Measurements from ENCODE around the gene ZNF816.
"Not testable (repeated sequence)": the region's sequence is repeated elsewhere in the genome, so short reads cannot be mapped to it uniquely, and the experiment has no call there.

The ZNF816 gene

DNA sequence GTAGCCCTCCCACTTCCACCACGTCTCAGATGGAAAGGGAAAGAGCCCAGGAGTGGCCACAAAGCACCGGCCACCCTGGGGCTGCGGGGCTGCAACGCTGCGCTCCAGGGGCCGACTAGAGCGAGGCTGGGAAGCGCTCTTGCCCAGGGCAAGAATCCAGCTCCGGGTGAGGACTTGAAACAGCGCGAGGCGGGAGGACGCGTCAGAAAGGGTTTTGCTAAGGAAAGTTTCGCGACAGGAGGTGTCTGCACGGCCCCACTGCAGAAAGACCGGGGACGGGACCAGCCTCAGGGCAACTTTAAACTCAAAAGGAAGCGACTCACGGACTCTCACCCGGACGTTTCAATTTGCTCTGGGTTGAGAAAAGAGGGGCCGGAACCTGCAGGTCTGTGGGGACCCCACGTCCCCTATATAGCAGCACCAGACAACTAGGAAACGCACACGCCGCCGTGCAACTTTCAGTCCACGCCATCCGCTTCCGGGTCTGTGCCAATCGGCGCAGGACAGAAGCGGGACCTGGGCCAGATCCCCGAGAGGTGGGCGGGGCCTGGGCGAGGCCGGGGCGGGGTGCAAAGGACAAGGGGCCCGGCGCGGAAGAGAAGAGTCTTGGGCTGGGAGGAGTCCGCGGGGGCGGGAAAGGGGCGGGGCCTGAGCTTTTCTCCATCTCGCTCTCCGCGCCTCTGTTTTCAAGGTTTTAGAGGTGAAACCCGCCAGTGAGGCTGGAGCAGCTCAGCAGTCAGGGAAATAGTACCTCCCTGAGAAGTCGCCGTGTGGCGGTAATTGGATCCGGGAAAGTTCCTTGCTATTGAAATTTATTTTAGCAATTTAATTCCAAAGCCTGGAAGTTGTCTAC, at the start of gene ZNF816:
Gene ZNF816 (minus strand): TSS at position 488 of the 853 bp plus-strand sequence. CDS start 6,792 bp downstream, outside the sequence.
- DNase-seq, result peak; percentile 100

DNA sequence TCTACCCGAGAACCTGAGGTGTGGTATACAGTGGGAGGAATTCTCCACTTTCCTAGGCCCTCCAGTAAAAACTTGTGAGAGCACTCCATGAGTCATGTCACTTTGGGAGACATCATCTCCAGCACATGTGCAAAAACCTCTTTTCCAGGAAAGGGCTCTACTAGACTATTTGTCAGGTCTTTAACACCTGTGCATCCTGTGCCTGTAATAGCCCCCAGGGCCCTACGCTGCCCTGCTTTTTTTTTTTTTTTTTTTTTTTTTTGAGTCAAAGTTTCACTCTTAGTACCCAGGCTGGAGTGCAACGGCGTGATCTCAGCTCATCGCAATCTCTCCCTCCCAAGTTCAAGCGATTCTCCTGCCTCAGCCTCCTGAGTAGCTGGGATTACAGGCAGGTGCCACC, 49.3 kb upstream of the ZNF816 start:
- DNase-seq, result no peak

DNA sequence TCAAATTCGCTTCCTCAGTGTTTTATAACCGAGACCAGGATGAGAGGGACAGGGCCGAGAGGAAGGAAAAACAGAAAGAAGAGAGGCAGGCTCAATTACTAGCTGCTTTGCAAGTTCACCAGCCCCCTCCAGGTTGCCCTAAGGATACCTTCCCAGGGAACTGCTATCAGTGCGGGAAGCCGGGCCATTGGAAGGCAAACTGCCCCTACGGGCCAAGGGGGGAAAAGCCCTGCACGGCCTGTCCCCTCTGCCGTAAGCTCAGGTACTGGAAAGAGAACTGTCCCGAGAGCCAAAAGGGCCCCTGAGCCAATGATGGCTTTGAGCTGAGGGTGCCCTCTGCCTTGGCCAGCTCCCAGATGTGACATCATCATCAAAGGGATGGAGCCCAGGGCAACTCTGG, 47.8 kb upstream of the ZNF816 start:
- DNase-seq, result no peak

DNA sequence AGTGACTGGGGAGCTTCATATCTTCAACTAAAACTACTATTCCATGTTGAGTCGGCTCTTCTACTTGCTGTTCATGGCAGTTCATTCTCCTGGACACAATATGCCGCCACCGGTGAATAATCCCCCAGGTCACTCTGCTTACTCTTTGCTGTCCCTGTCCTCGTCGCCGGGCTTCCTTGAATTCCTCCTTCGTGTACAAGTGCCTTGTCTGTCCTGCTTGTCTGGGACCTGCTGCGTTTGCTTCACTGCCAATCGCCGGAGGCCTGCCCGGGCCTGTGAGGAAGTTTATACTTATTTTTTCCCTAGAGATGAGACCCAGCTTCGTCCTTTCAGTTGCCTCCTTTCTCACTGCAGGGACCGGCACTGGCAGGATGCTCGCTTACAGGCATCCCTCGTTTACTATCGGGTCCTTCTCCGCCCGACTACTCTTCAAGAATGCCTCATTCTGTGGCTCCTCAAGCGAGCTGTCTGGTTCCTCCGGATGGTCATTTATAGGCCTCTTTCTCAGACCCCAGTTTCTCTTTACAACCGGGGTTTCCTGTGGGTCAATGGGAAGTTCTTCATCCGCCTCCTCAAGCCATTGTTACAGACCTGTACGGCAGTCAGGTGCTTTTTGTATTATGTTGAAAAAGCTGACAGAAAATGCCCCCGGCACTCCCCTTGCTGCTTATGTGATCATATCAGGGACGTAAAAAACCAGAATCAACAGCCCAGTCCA, 45.5 kb upstream of the ZNF816 start:
- DNase-seq, result no peak

DNA sequence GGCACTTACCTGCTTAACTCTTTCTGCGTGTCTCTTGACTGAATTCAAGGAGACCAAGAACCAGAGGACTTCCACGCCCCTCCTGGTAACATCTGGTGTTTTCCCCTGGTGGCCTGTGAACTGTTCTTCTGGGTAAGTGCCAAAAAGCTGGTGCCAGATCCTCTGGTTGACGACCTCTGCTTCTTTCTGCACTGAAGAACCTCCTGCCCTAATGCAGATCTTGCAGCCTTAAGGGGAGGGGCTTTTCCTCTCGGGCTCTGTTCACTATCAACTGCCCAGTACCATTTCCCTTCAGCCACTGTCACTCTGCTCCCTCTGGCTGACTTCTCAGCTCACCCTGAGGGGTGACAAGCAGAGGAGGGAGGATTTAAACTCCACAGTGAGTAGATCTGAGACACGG, 44.9 kb upstream of the ZNF816 start:
- no peak for DNase-seq

DNA sequence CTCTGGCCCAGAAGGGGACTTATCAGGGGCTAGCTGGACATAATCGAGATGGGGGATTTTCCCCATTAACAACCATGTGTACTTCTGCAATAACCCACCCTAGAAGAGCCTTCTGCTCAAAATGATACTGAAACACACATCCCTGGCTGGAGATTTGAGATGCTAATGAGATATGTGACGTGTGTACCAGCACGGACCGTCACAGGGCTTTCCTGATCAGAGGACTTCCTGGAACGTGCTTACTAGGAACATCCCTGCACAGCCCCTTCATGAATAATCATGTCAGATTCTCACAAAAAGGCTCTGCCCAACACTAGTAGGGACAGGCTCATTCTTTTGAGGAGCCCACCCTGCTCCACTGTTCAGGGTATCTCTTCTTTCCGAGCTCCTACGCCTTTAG, 44.5 kb upstream of the ZNF816 start:
- DNase-seq, result no peak

DNA sequence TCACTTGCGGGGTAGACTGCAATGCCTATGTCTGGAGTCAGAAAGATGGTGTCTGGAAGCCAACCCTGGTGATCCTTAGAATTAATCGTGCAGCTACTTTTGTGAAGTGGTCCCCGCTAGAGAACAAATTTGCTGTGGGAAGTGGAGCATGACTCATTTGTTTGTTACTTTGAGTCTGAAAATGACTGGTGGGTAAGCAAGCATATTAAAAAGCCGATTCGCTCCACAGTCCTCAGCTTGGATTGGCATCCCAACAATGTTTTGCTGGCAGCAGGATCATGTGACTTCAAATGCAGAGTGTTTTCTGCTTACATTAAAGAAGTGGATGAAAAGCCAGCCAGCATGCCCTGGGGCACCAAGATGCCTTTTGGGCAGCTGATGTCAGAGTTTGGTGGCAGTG, 41.6 kb upstream of the ZNF816 start:
- no peak for DNase-seq

DNA sequence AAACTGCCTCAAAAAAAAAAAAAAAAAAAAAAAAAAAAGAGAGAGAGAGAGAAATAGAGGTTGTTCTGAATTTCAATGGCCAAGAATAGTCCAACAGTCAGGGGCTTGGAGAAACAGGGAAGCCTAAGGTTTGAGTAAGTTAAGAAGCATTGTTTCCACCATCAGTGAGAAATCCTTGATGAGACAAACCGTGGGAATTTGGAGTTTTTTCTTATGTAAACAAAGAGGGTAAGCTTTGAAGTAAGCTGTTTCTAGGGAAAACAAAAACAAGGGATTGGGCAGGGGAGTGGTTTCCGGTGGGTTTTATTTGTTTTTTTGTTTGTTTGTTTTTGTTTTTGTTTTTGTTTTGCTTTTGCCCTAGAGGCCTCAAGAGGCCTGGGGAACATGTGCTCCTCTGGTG, 39.8 kb upstream of the ZNF816 start:
- DNase-seq, result no peak

DNA sequence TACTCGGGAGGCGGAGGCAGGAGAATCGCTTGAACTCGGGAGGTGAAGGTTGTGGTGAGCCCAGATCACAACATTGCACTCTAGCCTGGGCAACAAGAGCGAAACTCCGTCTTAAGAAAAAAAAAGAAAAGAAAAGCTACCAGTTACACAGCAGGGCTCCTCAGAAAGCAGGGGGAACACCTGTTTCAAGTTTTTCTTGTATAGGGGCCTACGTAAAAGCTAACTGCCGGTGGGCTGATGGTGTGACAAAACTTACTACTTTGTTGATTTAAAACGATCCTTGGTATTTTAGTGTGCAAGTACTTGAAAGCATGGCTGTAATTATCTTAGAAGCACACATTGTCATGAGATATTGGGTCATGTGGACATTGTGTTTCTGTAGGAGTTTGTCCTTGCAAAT, 35.3 kb upstream of the ZNF816 start:
- DNase-seq, result no peak

DNA sequence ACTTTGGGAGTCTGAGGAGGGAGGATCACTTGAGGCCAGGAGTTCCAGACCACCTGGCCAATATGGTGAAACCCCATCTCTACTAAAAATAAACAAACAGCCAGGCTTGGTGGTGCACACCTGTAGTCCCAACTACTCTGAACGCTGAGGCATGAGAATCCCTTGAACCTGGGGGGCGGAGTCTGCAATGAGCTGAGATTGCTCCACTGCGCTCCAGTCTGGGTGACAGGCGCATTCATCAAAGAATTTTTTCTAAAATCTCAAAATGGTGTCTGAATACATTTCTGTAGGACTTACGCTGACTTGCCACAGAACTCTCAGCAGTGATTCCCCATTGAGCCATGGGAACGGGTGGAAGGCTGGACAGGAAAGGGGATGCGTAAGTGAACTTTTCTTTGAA, 33.0 kb upstream of the ZNF816 start:
- no peak for DNase-seq

DNA sequence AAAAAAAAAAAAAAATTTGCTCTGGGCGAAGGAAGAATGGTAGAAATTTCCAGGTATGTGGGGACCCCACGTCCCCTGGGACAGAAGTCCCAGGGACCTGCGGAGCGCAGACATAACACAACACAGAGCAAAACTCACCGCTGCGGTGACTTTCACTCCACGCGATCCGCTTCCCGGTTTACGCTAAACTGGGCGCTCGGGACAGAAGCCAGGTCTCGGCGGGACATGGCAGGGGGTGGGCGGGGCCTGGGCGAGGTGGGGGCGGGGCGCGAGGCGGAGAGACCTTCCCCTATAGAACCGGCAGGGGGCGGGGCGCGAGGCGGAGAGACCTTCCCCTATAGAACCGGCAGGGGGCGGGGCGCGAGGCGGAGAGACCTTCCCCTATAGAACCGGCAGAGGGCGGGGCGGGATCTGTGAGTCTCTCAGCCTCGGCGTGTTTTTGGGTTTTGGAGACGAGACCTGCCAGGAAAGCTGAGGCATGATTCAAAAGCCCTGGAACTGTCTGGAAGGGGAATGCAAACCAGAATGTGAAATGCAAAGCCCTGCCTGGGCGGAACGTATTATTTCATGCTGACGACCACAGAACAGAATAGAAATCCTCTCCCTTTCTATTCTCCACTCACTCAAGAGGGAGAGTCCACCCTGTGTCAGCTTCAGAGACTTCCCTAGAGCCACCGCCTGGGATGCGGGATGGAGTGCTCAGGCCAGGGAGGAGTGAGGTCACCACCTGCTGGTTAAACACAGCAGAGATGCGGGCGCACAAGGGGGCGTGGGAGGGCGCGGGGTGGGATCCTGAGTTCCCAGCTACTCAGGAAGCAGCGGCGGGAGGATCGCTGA, 30.9 kb upstream of the ZNF816 start:
- peak; percentile 75 for DNase-seq

DNA sequence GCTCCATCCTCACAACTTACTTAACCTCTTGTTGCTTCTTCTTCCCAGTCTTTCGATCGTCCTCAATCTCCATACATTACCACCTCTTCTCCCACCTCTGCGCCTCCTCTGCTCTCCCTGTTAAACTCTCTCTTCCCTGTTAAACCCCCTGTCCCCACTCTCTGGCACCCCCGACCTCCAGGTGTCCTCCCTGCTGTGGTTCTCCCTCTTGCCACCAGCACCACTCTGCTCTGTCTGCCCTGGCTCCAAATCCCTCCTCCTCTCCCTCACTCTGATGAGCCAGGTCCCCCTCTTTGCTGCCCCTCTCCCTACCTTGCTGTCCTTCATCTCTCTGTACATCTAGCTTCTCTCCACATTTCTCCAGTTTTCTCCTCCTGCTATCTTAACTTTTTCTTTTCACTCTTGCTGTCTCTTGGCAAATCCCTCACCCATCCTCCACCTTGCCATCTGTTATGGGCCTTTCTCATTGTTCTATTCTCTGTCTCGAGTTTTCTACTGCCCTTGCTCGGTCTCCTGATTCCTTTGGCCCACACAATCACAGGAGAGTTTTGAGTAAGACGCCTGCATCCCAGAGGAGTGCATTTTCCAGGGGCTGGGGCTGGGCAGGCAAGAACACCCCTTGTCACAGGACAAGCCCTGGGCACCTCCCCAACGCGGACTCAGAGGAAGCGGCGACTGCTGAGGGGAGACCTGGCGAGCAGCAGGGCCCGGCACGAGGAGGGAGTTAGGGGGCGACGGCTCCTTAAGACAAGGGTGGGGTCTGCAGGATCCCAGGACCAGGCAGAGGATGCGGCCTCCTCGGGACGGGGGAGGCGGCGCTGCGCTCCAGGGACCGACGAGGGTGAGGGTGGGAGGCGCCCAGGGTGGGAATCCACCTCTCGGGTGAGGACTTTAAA, 29.7 kb upstream of the ZNF816 start:
- peak; percentile 2 for DNase-seq

DNA sequence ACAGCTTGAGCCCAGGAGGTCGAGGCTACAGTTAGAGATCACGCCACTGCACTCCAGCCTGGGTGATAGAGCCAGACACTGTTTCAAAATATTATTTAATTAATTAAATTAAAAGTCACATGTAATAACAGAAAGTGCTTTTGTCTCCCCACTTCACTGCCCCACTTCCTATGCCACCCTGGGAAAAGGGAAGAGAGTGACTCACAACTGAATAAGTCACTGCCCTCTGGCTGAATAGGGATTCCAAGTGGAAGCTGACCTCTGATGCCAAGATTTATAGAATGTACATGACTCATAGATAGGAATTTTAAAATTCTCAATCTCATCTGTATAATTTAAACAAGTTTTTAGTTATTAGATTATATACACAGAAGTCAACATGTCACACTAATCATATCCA, 28.8 kb upstream of the ZNF816 start:
- DNase-seq, result no peak

DNA sequence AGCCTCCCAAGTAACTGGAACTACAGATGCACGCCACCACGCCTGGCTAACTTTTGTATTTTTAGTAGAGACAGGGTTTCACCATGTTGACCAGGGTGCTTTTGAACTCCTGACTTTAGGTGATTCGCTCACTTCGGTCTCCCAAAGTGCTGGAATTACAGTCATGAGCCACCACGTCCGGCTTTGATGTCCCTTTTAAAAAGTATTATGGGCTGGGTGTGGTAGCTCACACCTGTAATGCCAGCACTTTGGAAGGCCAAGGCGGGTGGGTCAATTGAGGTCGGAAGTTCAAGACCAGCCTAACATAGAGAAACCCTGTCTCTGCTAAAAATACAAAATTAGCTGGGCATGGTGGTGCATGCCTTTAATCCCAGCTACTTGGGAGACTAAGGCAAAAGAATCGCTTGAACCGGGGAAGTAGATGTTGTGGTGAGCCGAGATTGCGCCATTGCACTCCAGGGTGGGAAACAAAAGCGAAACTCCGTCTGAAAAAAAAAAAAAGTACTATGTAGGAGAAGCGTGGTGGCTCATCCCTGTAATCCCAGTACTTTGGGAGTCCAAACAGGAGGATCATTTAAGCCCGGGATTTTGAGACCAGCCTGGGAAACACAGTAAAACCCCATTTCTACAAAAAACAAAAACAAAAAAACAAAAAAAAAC, 28.2 kb upstream of the ZNF816 start:
- no peak for DNase-seq

DNA sequence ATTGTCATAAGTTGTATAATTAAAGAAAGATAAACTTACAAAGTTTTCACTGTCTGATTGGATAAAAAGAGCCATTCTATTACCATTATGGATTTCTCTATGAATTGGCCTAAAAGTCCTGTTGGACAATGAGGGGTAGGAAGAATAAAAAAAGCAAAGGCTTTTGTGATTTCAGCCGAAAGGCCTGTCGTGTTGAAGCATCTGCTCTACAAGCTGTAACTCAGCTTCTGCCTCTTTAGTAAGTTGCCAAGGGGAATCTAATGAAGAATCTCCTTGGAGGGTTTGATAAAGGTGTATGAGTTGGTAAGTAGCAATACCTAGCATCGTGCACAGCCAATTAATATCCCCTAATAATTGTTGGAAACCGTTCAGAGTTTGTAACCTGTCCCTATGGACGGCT, 25.8 kb upstream of the ZNF816 start:
- no peak for DNase-seq

DNA sequence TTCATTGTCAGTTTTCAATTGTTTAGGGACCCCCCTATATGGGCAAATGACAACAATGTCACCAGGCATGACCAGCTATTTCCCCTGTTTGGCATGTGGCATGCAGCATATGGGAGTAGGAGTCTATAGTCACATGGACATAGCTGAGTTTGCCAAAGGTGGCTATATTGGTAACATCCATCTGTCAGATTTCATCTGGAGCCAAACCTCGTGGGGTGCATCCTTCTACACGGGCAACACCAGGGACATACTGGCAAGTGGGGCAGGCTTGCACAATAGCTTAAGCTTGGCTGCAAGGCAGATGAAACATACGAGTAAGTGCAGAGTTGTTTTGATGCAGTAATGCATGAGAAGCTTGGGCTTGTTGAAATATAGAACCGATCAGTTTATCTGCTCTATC, 24.5 kb upstream of the ZNF816 start:
- no peak for DNase-seq

DNA sequence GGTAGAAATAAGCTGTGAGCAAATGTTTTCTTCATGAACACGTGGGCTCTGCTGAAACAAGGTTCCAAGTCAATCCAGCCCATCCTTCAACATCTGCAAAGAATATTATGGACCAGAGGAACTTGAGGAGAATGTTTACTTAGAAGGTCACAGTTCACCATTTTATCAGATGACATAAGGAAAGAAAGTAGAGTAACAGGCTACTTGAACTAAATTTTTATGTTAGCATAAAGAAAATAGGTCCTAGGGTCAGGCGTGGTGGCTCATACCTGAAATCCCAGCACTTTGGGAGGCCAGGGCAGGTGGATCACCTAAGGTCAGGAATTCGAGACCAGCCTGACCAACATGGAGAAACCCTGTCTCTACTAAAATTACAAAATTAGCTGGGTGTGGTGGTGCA, 20.5 kb upstream of the ZNF816 start:
- DNase-seq, result not testable (repeated sequence)

DNA sequence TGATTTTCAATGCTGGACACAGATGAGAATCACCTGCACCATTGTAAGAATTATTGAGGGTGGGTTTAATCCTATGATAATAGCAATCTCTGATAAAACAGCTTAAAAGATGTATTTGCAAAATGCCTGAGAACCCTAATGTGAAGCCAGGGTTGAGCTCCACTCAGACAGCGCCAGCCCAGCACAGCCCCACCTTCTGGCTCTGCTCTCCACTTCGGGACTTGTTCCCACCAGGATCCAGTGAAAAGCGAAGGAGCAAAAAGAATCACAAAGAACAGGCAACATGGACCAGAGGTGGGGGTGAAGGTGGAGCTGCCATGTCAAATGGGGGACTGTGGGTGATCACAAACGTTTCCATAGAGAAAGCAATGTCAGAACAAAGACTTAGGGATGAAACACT, 18.6 kb upstream of the ZNF816 start:
- DNase-seq, result no peak

DNA sequence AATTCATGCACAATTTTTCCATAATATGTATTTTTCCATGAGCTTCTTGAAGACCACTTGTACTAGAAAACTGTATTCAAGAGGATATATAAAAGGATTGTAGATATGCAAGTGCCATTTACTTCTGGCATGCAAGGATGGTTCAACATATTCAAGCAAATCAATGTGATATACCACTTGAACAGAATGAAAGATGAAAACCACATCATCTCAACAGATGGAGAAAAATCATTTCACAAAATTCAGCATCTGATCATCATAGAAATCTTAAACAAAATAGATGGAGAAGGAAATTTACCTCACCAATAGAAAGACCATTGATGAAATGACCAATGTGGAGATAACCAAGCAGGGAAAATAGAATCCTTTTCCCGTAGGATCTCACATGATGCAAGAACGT, 5.1 kb upstream of the ZNF816 start:
- DNase-seq, result no peak

DNA sequence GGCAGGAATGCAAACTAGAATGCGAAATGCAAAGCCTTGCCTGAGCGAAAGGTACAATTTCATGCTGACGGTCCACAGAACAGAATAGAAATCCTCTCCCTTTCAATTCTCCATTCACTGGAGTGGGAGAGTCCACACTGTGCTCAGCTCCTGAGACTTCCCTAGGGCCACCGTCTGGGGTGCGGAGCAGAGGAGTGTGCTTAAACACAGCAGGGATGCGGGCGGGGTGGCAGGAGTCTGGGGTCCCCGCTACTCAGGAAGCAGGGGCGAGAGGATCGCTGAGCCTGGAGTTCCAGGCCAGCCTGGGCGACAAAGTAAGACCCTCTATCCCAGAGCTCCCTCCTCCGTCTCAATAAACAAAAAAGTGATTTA, 552 bp upstream of the ZNF816 start:
- DNase-seq, result peak; percentile 19

DNA sequence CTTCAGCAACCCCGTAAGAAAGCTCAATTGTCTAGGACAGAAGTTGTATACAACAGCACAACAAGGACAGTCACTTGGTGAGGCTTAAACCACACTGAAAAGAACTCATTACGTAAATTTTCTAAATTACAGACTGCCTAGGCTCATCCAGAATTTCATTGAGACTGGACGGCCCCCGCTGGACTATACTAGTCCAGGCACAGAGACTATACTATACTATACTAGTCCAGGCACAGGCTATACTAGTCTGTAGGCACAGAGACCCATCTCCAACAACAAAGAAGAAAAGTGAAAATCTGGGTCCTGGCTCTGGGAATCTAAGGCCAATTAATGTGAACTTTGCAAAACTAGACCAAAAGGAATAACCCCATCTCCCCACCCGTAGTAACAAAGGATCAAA, 700 bp downstream of the ZNF816 start:
- DNase-seq, result no peak
